ENCODE data around the gene CPNE9. TPM values are rescaled to one million over a fixed set of nuclear protein-coding genes. Genes with fewer than 3 reads are reported as not detected.

The CPNE9 gene
- total and polyA plus RNA-seq, 2 of the 8 experiments (the other 6 are each of a cell fraction or from before 2014, with no cell fraction given), result 4.8 to 6.0 TPM

- Histone ChIP-seq H3K9me3 (ENCODE audit: insufficient read depth in 2 of 2, low read depth in 1 of 2, low read length in 1 of 2) (no peaks in the 10 kb centered on the region), H2AFZ (ENCODE audit: low read length) (no peak overlapping the region), H3K14ac (ENCODE audit: insufficient read length) (no peak overlapping the region), H2AK5ac (ENCODE audit: low read depth, low read length) (no peak overlapping the region), H4K8ac (ENCODE audit: extremely low read depth, insufficient read depth, low read length) (no peak overlapping the region), H2BK15ac (ENCODE audit: low read length) (no peak overlapping the region), H3K56ac (replicated peaks; ENCODE audit: insufficient read length, low read depth, low read length) (no peak overlapping the region), H3K4me1 (replicated peaks in 1 of 4; ENCODE audit: control insufficient read depth in 3 of 4, insufficient read depth in 4 of 4, low read length in 3 of 4) (no peaks in the 10 kb centered on the region), H4K91ac (replicated peaks; ENCODE audit: insufficient read length, low read length) (no peak overlapping the region), H2BK120ac (replicated peaks; ENCODE audit: low read depth, low read length) (no peak overlapping the region), H3K27me3 (replicated peaks in 1 of 4; ENCODE audit: control insufficient read depth in 3 of 4, extremely low read depth in 1 of 4, insufficient read depth in 3 of 4, low read length in 3 of 4) (peaks cover 0 to 5% (median 1%) of the 10 kb centered on the region in 4 experiments; a peak in 4 of 7 replicates), H4K20me1 (replicated peaks in 1 of 2; ENCODE audit: control insufficient read depth in 1 of 2, insufficient read depth in 2 of 2, low read length in 2 of 2) (no peaks in the 10 kb centered on the region), H3K79me2 (ENCODE audit: control insufficient read depth in 1 of 2, insufficient read depth in 2 of 2, low read length in 2 of 2) (no peaks in the 10 kb centered on the region), H3K4me2 (ENCODE audit: insufficient read depth in 1 of 2, low read depth in 2 of 2, low read length in 2 of 2) (no peak overlapping the region), H3K18ac (ENCODE audit: extremely low read depth, low read length) (no peak overlapping the region), H3K79me1 (ENCODE audit: low read depth, low read length) (no peaks in the 10 kb centered on the region), H3K23ac (ENCODE audit: insufficient read length) (no peak overlapping the region), H3K36me3 (ENCODE audit: control insufficient read depth in 2 of 4, insufficient read depth in 4 of 4, low read length in 3 of 4) (peaks cover 2 to 12% (median 10%) of the 10 kb centered on the region in 4 experiments; a peak in 6 of 8 replicates), H3K4me3 (ENCODE audit: extremely low read depth in 1 of 4, insufficient read depth in 2 of 4, low read depth in 3 of 4, low read length in 4 of 4) (no peak overlapping the region), H3K27ac (ENCODE audit: low read depth, low read length) (no peak overlapping the region), H3K23me2 (ENCODE audit: low read depth, low read length) (no peaks in the 10 kb centered on the region; the same call in 1 of the 2 replicates), H2BK20ac (ENCODE audit: low read length) (no peak overlapping the region), H2BK5ac (ENCODE audit: low read depth, low read length) (no peak overlapping the region), H4K5ac (ENCODE audit: insufficient read length, low read depth, low read length) (no peak overlapping the region), H3K4ac (replicated peaks; ENCODE audit: insufficient read length, low read depth, low read length) (no peak overlapping the region), H3K9ac (replicated peaks in 1 of 4; ENCODE audit: extremely low read depth in 1 of 4, low read depth in 3 of 4, low read length in 3 of 4) (no peak overlapping the region), H2BK12ac (ENCODE audit: low read depth, low read length) (no peak overlapping the region)
- WGBS, 2 experiments (ENCODE audit: extremely low coverage in 1 of 2, insufficient coverage in 1 of 2, insufficient read length in 1 of 2, insufficient replicate concordance in 2 of 2, low coverage in 1 of 2, low lambda C conversion rate in 2 of 2, missing lambda C conversion rate in 1 of 2), result 77% methylated on average over 1 of the region's 1 CpG; no CpG with 5 or more reads in 1 of the 2 experiments
- CTCF ChIA-PET (ENCODE audit: partially characterized antibody), result no interaction called here
- DNase-seq (ENCODE audit: low read depth in 1 of 2, low spot score in 2 of 2) (no peak), FAIRE-seq (no peak)
- TF ChIP-seq FOSL1 (IDR thresholded peaks at IDR 0.05; ENCODE audit: insufficient read depth, low read depth, low read length) (no peak), CEBPB (IDR thresholded peaks at IDR 0.05; ENCODE audit: low read depth, low read length) (no peak), RNF2 (IDR thresholded peaks at IDR 0.05; ENCODE audit: borderline replicate concordance, low read depth, low read length, missing control alignments, poor library complexity, severe bottlenecking) (no peak), ATF2 (IDR thresholded peaks at IDR 0.05; ENCODE audit: low read length) (no peak), TBP (IDR thresholded peaks at IDR 0.05; ENCODE audit: low read depth, low read length) (no peak), PHF8 (conservative IDR thresholded peaks at IDR 0.05; ENCODE audit: low read depth, low read length) (no peak), GTF2F1 (IDR thresholded peaks at IDR 0.05; ENCODE audit: borderline replicate concordance, low read depth, low read length) (no peak), TAF1 (IDR thresholded peaks at IDR 0.05; ENCODE audit: low read depth, low read length) (no peak), CBX8 (IDR thresholded peaks at IDR 0.05; ENCODE audit: borderline replicate concordance, low read depth, low read length) (no peak), POLR2A (IDR thresholded peaks at IDR 0.05; ENCODE audit: control extremely low read depth in 1 of 2, low read depth in 2 of 2, low read length in 2 of 2) (no peak), BACH1 (IDR thresholded peaks at IDR 0.05; ENCODE audit: low read length) (no peak)
- POLR2A ChIA-PET (ENCODE audit: partially characterized antibody), result interaction anchor here (0.6 to 2.8 kb wide), 11 partner anchors 8 to 79 kb away, joined by 3 to 10 read pairs (median 4); partner anchors contain the start of genes ARPC4, BRPF1 and TADA3
Observed at GRCh38 chr3:9777694-9778021, 74.0 kb downstream of the CPNE9 start.
